T-helper 1 cell (primary cell): ENCODE results near the gene WDR7.

Source experiments
- DNase-seq, 5 donors: peaks; one replicate each; pipeline ENCODE4 v3.0.0-alpha.2; 2012 to 2020

Gene WDR7

DNA sequence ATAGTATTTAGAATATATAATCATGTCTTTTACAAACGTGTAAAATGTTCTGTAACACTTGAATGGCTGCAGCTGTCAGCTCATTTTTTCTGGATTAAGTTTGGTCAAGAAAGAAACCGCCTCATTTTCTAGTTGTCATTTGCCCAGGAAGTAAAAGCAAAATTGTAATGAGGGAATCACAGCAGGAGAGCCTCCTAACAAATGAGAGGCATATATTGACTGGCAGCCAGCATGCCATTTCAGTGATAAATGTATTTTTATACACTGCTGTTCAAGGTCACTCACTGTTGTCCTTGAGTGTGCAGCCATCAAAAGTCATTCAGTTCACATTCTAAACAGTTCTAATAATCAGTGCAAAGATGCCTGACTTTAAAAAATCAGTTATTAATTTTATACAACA lies 351.5 kb downstream of the WDR7 start:
- DNase-seq, result no peak

- DNase-seq, result no peak
Observed at GRCh38 chr18:57003342-57003741, 352.2 kb downstream of the WDR7 start.

DNA sequence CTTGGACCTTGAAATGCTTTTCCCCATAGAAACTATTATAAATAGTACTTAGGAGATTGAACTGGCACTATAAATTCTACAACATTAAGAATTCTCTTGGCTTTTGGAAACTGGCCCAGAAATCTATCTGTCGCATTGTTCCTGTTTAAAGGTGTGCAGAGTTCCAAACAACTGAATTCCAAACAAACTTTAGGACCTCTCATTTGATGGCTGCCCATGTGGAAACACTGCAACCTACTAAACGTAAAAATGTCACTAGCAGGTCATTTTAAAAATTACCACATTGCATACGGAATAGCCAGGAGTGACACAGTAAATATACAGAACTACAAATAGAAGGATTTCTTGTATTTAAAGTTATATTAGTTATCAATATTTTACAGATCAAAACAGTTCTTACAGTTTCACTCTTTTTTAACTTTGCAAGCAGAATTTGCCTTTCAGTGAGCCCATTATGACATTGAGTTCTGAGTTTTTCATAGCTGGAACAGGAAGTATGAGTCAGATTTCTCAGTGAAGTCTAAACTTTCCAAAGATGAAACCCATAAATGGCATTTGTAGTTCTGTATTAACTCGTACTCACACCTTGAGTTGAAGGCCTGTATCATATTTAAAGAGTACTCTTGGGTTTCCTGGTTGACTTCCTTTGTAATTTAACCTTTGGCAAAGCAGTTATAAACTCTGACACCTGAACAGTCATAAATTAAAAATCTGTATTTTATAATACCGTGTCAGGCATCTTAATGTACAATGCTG lies 353.4 kb downstream of the WDR7 start:
- peak in 1 of 5 donors; percentile 73 for DNase-seq

GRCh38 chr18:57008001-57008686 lies 357.0 kb downstream of the WDR7 start:
- no peak for DNase-seq

DNA sequence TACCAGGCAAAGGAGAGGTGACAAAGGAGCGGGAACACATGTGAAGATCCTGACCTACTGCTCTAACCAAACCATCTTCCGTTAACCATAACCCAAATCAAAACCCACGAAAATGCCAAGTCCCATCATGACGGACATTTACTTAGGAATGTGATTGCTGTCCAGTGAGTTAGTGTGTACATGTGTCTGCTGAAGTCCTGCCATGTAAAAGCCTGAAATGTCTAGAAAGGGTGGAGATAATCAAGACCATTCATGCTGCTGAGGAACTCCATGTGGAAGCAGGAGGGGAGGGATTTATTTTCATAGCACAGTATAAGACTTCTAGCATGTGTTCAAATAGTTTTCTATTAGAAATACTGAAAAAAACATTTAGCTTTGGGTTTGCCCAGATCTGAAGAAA lies 358.7 kb downstream of the WDR7 start:
- DNase-seq, result no peak

DNA sequence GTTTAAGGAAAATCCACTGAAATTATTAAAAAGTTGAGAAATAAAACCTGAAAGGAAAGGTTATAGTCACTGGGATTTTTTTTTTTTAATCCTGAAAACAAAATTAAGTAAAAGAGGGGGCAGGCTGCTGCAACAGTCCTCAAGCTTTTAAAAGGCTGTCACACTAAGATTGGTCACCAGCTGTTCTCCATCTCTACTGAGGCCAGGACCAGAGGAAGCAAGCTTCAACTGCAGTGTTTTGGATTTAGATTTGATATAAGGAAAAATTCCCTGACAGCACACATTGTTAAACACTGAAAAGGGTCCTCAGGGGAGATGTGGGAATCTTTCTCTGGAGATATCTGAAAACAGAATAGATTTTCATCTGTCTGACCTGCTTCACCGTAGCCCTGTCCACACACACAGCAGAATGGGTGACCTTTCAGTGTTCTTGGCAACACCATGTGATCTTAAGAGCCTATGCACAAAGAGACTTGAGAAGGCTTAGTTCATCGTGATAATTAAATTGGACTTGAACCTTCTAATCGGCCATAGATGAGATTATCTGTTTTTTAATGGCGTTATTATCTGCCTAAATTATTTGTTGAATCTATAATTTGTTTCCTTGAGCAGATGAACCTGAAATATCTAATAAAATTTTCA lies 363.7 kb downstream of the WDR7 start:
- DNase-seq, result no peak

DNA sequence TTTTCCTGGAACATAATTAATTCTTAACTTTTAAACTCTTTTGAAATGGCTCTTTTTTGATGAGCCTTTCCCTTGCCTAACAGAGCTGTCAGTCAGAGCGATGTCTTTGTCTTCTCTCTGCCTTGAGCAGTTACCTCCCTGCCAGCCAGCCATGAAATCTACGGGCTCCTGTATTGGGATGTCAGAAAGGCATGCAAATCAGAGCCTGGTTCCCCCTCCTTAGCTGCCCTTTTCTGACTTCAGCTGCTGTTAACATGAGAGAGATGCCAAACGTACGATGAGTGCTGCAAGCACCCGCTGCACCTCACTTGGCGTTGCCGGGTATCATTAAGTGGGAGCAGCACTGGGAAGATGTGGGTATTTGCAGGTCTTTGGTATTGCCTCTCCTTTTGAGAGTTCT lies 364.3 kb downstream of the WDR7 start:
- no peak for DNase-seq

- no peak for DNase-seq
Observed at GRCh38 chr18:57018845-57019244, 367.7 kb downstream of the WDR7 start.

DNA sequence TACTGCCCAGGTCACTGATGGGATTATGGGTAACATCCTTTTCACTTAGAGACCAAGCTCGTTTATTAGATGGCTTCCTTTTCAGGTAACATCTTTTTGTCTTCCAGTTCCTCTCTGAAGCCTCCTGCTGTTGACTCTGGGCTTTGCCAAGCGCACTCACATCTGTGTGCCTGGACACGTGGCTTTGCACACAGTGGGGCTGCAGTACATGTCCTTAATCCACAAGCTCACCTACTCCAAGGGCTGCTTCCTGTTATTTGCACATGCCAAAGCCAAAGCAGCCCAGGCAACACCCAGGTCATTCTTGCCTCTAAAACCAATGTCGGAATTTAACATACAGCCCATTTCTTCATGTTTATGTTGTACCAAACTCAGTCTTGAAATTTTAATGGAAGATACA lies 371.6 kb downstream of the WDR7 start:
- no peak for DNase-seq

GRCh38 chr18:57023275-57023882 lies 372.2 kb downstream of the WDR7 start:
- DNase-seq, result no peak

DNA sequence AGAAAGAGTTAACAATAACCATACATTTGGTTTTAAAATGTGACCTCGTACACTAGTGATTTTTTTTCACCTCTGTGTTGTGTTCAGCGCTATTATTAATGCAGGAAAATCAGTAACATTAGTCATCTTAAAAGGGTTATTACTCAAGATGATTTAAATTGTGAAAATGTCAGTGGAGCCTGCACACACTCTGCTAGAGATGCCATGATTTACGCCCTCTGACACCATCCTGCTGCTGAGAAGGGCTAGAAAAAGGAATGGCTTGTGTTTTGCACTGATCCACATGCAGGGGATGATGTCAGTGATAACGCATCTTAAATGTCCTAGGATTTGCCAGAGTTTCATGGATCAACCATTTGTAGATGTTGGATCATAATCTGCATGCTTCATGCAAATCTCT lies 374.4 kb downstream of the WDR7 start:
- DNase-seq, result no peak

DNA sequence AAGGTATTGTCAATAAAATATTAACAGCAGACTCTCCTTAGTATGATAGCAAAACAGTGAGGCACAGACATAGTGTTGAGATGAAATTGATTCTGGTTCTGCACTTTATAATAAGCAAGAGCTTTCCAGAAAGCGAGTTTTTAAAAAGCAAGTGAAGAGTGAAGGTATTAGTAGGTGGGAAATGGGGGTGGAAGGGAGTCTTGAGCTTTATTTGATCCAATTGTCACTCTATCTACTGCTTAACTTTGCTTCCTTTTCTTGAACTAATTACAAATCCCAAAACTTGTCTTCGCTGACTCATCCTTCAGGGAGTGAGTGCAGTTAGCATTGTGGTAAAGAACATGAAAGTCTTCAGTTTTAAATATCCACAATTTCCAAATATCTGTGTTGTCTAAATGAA lies 375.2 kb downstream of the WDR7 start:
- no peak for DNase-seq

DNA sequence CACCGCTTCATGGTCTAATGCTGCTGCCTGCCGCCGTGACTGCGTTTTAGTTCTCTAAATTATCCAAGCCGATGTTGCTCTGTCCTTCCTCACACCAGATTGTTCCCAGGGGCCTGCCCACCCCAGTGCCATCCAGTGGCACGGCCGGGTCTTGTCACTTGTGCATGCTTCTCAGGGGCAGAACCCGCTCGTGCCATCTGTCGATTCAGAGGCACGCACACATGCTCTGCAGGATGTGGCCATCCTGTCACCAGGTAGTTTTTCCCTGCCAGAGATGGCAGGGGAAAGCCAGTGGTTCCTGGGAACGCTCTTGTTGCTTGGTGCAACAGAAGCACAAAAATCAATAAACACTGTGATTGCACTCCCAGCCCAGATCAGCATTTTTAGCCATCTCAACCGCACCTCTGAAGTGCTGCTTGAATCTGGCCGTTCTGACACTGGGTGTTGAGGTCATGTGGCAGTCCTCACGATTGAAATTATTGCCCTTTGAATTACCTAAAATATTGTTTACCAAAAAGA lies 376.1 kb downstream of the WDR7 start:
- no peak for DNase-seq

DNA sequence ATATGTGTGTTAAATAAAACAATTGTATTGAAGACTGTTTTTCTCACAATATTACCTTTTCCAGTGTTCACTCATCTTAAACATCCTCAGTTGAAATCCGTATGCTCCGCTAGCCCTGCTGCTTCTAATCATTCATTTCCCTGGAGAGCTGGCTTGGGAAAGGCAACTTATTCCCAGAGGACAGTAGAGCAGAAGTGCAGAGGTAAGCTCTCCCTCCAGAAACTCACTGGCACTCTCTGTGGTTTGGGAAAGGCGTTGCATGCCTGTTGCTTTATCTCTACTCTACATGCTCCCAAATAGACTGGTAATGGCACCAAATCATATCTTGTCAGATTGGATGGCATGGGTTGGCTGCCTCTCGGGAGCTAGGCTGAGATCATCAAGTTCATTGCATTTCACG lies 378.6 kb downstream of the WDR7 start:
- no peak for DNase-seq

- no peak for DNase-seq
Observed at GRCh38 chr18:57030417-57030816, 379.3 kb downstream of the WDR7 start.

- no peak for DNase-seq
Observed at GRCh38 chr18:57035590-57035989, 384.4 kb downstream of the WDR7 start.

DNA sequence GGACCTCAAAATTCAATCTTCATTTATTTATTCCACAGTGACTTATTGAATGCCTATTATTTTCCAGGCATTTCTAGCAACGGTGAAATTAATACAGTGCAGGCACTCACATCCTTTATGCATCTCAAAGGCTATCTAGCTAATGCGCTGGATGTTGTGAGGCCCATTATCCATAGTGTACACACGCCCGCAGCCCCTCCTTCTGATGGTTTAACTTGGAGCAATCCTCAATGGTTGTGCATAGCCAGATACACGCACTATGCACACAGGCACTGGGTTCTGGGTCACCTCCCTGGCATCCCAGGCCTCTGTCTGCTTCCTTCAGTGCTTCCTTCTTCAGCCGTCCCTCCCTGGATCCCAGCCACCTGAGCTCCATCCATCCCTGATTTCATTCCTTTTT lies 387.2 kb downstream of the WDR7 start:
- no peak for DNase-seq

DNA sequence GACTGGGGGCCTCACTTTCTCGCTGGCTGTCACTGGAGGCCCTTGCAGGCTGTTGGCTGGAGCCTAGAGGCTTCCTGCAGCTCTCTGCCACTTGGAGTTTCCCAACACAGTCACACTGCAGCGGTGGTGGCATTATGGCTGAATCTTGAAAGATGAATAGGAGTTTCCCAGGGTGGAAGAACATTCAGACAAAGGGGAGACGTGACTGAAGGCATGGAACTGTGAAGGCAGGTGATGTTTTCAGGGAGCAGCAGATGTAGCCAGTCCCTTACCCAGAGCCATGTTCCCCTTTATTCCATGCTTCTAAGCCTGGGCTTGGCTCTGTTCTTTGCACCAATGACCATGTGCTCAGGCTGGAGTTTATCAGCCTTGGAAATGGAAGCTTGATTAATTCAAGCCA lies 389.0 kb downstream of the WDR7 start:
- DNase-seq, result no peak

DNA sequence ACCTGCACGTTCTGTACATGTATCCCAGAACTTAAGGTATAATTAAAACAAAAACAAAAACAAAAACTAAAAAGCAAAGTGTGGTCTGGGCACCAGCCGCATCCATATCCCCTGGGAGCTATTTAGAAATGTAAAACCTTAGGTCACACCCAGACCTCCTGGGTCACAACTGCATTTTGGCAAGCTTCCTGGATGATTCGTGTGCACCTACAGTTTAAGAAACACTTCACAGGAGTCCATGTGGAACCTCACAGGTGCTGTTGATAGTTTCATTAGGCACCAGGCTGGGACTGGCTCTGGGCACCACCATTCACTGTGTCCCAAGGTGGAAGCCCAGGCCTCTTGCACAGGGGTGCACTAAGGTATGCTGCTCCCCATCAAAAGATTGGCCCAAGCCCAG lies 392.1 kb downstream of the WDR7 start:
- DNase-seq, result no peak

- DNase-seq, result no peak
Observed at GRCh38 chr18:57048351-57048750, 397.2 kb downstream of the WDR7 start.

DNA sequence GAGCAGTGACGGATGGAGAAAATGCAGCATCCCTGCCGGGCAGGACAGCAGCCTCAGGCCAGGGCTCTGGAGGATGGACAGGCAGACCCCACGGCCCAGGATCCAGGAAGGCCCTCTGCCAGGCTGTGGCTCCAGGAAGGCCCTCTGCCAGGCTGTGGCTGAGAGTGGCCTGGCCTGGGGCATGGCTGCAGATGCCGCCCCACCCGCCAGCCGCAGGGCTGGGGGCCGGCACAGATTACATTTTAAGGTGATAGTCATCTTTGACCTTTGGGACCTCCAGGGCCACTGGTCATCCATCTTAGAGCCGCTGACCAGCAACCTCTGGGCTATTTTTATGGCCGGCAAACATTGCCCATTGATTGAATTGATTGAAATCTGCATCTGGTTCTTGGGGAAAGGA lies 397.7 kb downstream of the WDR7 start:
- DNase-seq, result no peak

DNA sequence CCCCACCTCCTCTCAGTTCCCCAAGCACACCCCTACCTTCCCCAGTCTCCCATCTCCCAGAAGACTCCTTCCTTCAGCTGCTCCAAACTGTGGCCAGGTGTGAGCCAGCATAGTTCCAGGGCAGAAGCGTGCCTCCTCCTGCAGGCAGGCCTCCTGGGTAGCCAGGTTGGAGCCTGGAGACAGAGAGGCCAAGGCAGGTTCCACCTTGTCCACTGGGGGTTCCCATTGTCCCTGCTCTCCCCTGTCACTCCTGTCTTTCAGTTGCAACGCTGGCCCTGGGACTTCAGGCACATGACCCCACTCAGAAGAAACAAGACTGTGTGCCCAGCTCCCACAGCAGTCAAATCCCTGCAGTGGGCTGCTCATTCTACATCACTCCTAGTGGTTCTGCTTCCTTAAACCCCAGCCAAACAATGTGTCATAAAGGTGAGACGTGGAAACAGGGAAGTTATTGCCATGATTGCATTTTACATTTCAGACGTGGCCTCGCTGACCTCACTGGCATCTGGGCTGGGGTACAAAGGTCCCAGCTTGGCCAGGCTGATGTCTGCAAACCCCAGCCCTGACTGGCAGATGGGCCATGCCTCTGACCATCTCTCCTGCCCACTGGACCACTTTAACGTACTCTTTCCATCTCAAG lies 399.3 kb downstream of the WDR7 start:
- DNase-seq, result no peak
